Mesendoderm (in vitro differentiated cells): ENCODE measurements around the gene OSBPL10.
"Not testable (repeated sequence)": the region's sequence is repeated elsewhere in the genome, so short reads cannot be mapped to it uniquely, and the experiment has no call there.

Source experiments
- DNase-seq: peaks from one replicate; pipeline ENCODE4 v3.0.0; 2013
- H2AK5ac ChIP-seq: 2 replicates; pipeline ENCODE4 v1.6.1; 2013; ENCODE audit warnings: low read length, inconsistent platforms
- H2BK120ac ChIP-seq: 2 replicates; pipeline ENCODE4 v1.6.1; 2013; ENCODE audit warnings: low read depth, mild to moderate bottlenecking, low read length, moderate library complexity, mixed read lengths
- H2BK15ac ChIP-seq: replicated peaks from 2 replicates; pipeline ENCODE4 v1.6.1; 2013; ENCODE audit warnings: low read depth, mild to moderate bottlenecking, moderate library complexity
- H2BK5ac ChIP-seq: 2 replicates; pipeline ENCODE4 v1.6.1; 2013; ENCODE audit warnings: low read length, inconsistent platforms
- H3K18ac ChIP-seq: 2 replicates; pipeline ENCODE4 v1.6.1; 2013; ENCODE audit warnings: mild to moderate bottlenecking, low read length, mixed read lengths
- H3K23ac ChIP-seq: one replicate; pipeline ENCODE4 v1.6.1; 2013; ENCODE audit warnings: low read length
- H3K27ac ChIP-seq: 2 replicates; pipeline ENCODE4 v1.5.1; 2013; ENCODE audit warnings: low read depth, mild to moderate bottlenecking, inconsistent platforms, low read length, moderate library complexity
- H3K27me3 ChIP-seq: 2 replicates; pipeline ENCODE4 v1.6.1; 2013; ENCODE audit warnings: low read length, control low read depth, mild to moderate bottlenecking, inconsistent platforms; ENCODE audit not compliant: insufficient read depth, poor library complexity
- H3K36me3 ChIP-seq: 2 replicates; pipeline ENCODE4 v1.6.1; 2013; ENCODE audit warnings: low read length, inconsistent platforms; ENCODE audit not compliant: control insufficient read depth, insufficient read depth
- H3K4ac ChIP-seq: one replicate; pipeline ENCODE4 v1.6.1; 2013; ENCODE audit warnings: low read depth, mild to moderate bottlenecking, low read length, moderate library complexity
- H3K4me1 ChIP-seq: 2 replicates; pipeline ENCODE4 v1.6.1; 2013; ENCODE audit warnings: low read depth, low read length, inconsistent platforms; ENCODE audit not compliant: control insufficient read depth
- H3K4me2 ChIP-seq: 2 replicates; pipeline ENCODE4 v1.6.1; 2013; ENCODE audit warnings: low read length
- H3K4me3 ChIP-seq: 2 replicates; pipeline ENCODE4 v1.5.1; 2013; ENCODE audit warnings: mild to moderate bottlenecking, low read length
- H3K56ac ChIP-seq: one replicate; pipeline ENCODE4 v1.6.1; 2013; ENCODE audit warnings: low read length
- H3K79me1 ChIP-seq: 2 replicates; pipeline ENCODE4 v1.6.1; 2013; ENCODE audit warnings: low read length, inconsistent platforms
- H3K79me2 ChIP-seq: 2 replicates; pipeline ENCODE4 v1.6.1; 2013; ENCODE audit warnings: mild to moderate bottlenecking, low read length; ENCODE audit not compliant: control insufficient read depth, insufficient read depth
- H3K9ac ChIP-seq: 2 replicates; pipeline ENCODE4 v1.6.1; 2013; ENCODE audit warnings: low read length, inconsistent platforms
- H4K5ac ChIP-seq: one replicate; pipeline ENCODE4 v1.6.1; 2013; ENCODE audit warnings: low read length
- H4K8ac ChIP-seq: one replicate; pipeline ENCODE4 v1.6.1; 2013; ENCODE audit warnings: low read depth, mild to moderate bottlenecking, control low read depth, low read length, moderate library complexity
- WGBS: extraction: QIAGEN DNeasy Blood & Tissue Kit; methylation state at CpG from one replicate; pipeline ENCODE4 v1.1.7; 2013; ENCODE audit warnings: low lambda C conversion rate, missing lambda C conversion rate; ENCODE audit not compliant: insufficient coverage; ENCODE audit errors: extremely low coverage; 5-methylcytosine and 5-hydroxymethylcytosine counted together

The OSBPL10 gene

GRCh38 chr3:32018757-32019564, 37.9 kb upstream of the OSBPL10 start:
- no peak overlapping the region for H3K4me3 ChIP-seq
- H3K9ac ChIP-seq, result no peak overlapping the region
- no peak overlapping the region for H2AK5ac ChIP-seq
- no peaks in the 10 kb centered on the region for H3K36me3 ChIP-seq
- H2BK15ac ChIP-seq, result no peak overlapping the region
- H4K5ac ChIP-seq, result no peak overlapping the region
- peak; percentile 61 for DNase-seq
- H3K18ac ChIP-seq, result no peak overlapping the region
- no peak overlapping the region for H3K4me2 ChIP-seq
- H2BK120ac ChIP-seq, result no peak overlapping the region
- H3K4ac ChIP-seq, result no peak overlapping the region
- H4K8ac ChIP-seq, result no peak overlapping the region
- H3K79me2 ChIP-seq, result no peaks in the 10 kb centered on the region
- H3K27ac ChIP-seq, result no peak overlapping the region
- no peak overlapping the region for H3K23ac ChIP-seq
- no peak overlapping the region for H2BK5ac ChIP-seq
- WGBS, result 100% methylated on average over 1 of the region's 5 CpGs
- no peaks in the 10 kb centered on the region for H3K27me3 ChIP-seq
- no peak overlapping the region for H3K56ac ChIP-seq
- H3K4me1 ChIP-seq, result no peaks in the 10 kb centered on the region
- no peaks in the 10 kb centered on the region for H3K79me1 ChIP-seq

GRCh38 chr3:32017286-32017685, 36.2 kb upstream of the OSBPL10 start:
- WGBS, result no CpG with 5 or more reads among the region's 3 CpGs

DNA sequence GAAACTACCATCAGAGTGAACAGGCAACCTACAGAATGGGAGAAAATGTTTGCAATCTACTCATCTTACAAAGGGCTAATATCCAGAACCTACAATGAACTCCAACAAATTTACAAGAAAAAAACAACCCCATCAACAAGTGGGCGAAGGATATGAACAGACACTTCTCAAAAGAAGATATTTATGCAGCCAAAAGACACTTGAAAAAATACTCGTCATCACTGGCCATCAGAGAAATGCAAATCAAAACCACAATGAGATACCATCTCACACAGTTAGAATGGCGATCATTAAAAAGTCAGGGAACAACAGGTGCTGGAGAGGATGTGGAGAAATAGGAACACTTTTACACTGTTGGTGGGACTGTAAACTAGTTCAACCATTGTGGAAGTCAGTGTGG, 34.6 kb upstream of the OSBPL10 start:
- H3K27me3 ChIP-seq, H4K5ac ChIP-seq, H3K23ac ChIP-seq, DNase-seq, H3K4me3 ChIP-seq, H2BK120ac ChIP-seq, H3K56ac ChIP-seq, H3K4me1 ChIP-seq, H3K79me2 ChIP-seq, H4K8ac ChIP-seq, H3K27ac ChIP-seq, H3K36me3 ChIP-seq, H3K9ac ChIP-seq, H2AK5ac ChIP-seq, H3K79me1 ChIP-seq, H3K18ac ChIP-seq, H2BK15ac ChIP-seq, H3K4ac ChIP-seq, H3K4me2 ChIP-seq, H2BK5ac ChIP-seq: not testable (repeated sequence)
- no CpG with 5 or more reads among the region's 3 CpGs for WGBS

More at GRCh38 chr3:32017286-32017685, 36.2 kb upstream of the OSBPL10 start:
- H3K56ac ChIP-seq, result no peak overlapping the region
- no peak overlapping the region for H2BK15ac ChIP-seq
- H2BK120ac ChIP-seq, result no peak overlapping the region
- no peak for DNase-seq
- no peaks in the 10 kb centered on the region for H3K27me3 ChIP-seq
- H3K36me3 ChIP-seq, result no peaks in the 10 kb centered on the region
- H4K5ac ChIP-seq, result no peak overlapping the region
- no peak overlapping the region for H3K4ac ChIP-seq
- H3K23ac ChIP-seq, result no peak overlapping the region
- H3K79me2 ChIP-seq, result no peaks in the 10 kb centered on the region
- no peak overlapping the region for H3K18ac ChIP-seq
- H4K8ac ChIP-seq, result no peak overlapping the region
- no peak overlapping the region for H3K27ac ChIP-seq
- no peaks in the 10 kb centered on the region for H3K79me1 ChIP-seq
- no peaks in the 10 kb centered on the region for H3K4me1 ChIP-seq
- no peak overlapping the region for H3K9ac ChIP-seq
- no peak overlapping the region for H2BK5ac ChIP-seq
- no peak overlapping the region for H2AK5ac ChIP-seq
- H3K4me2 ChIP-seq, result no peak overlapping the region
- H3K4me3 ChIP-seq, result no peak overlapping the region

DNA sequence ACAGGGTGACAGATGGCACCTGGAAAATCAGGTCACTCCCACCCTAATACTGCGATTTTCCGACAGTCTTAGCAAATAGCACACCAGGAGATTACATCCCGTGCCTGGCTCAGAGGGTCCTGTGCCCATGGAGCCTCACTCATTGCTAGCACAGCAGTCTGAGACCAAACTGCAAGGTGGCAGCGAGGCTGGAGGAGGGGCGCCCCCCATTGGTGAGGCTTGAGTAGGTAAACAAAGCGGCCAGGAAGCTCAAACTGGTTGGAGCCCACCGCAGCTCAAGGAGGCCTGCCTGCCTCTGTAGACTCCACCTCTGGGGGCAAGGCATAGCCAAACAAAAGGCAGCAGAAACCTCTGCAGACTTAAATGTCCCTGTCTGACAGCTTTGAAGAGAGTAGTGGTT, 29.6 kb upstream of the OSBPL10 start:
- H3K36me3 ChIP-seq, H4K8ac ChIP-seq, H2AK5ac ChIP-seq, H3K4me3 ChIP-seq, H3K27ac ChIP-seq, H2BK5ac ChIP-seq, H2BK15ac ChIP-seq, H3K18ac ChIP-seq, H4K5ac ChIP-seq, H3K79me2 ChIP-seq, H3K23ac ChIP-seq, H2BK120ac ChIP-seq, H3K79me1 ChIP-seq, H3K4me2 ChIP-seq, H3K27me3 ChIP-seq, H3K56ac ChIP-seq, H3K9ac ChIP-seq, H3K4me1 ChIP-seq, DNase-seq, H3K4ac ChIP-seq: not testable (repeated sequence)
- no CpG with 5 or more reads among the region's 7 CpGs for whole genome bisulfite sequencing

GRCh38 chr3:32009957-32010356, 28.9 kb upstream of the OSBPL10 start:
- H3K4me3 ChIP-seq, result no peak overlapping the region
- no peak for DNase-seq
- H3K18ac ChIP-seq, result no peak overlapping the region
- WGBS, result no CpG with 5 or more reads among the region's 2 CpGs
- H3K4ac ChIP-seq, result no peak overlapping the region
- no peak overlapping the region for H2AK5ac ChIP-seq
- no peaks in the 10 kb centered on the region for H3K27me3 ChIP-seq
- H3K9ac ChIP-seq, result no peak overlapping the region
- H2BK15ac ChIP-seq, result no peak overlapping the region
- no peak overlapping the region for H2BK120ac ChIP-seq
- no peaks in the 10 kb centered on the region for H3K79me1 ChIP-seq
- H3K4me2 ChIP-seq, result no peak overlapping the region
- H3K79me2 ChIP-seq, result no peaks in the 10 kb centered on the region
- no peak overlapping the region for H4K5ac ChIP-seq
- H3K23ac ChIP-seq, result no peak overlapping the region
- H3K56ac ChIP-seq, result no peak overlapping the region
- H4K8ac ChIP-seq, result no peak overlapping the region
- no peaks in the 10 kb centered on the region for H3K4me1 ChIP-seq
- H3K36me3 ChIP-seq, result no peaks in the 10 kb centered on the region
- H2BK5ac ChIP-seq, result no peak overlapping the region
- H3K27ac ChIP-seq, result no peak overlapping the region

- no peak overlapping the region for H2BK120ac ChIP-seq
- no peak overlapping the region for H3K27ac ChIP-seq
- no peak overlapping the region for H3K23ac ChIP-seq
- DNase-seq, result no peak
- no CpG with 5 or more reads among the region's 2 CpGs for WGBS
- H3K4ac ChIP-seq, result no peak overlapping the region
- no peak overlapping the region for H2AK5ac ChIP-seq
- H4K8ac ChIP-seq, result no peak overlapping the region
- H3K4me2 ChIP-seq, result no peak overlapping the region
- H3K79me2 ChIP-seq, result no peaks in the 10 kb centered on the region
- H3K4me1 ChIP-seq, result no peaks in the 10 kb centered on the region
- H3K27me3 ChIP-seq, result no peaks in the 10 kb centered on the region
- no peaks in the 10 kb centered on the region for H3K36me3 ChIP-seq
- H2BK15ac ChIP-seq, result no peak overlapping the region
- no peak overlapping the region for H4K5ac ChIP-seq
- no peak overlapping the region for H3K4me3 ChIP-seq
- no peak overlapping the region for H3K56ac ChIP-seq
- H3K18ac ChIP-seq, result no peak overlapping the region
- no peak overlapping the region for H3K9ac ChIP-seq
- no peak overlapping the region for H2BK5ac ChIP-seq
- no peaks in the 10 kb centered on the region for H3K79me1 ChIP-seq
These were observed 28.0 kb upstream of the OSBPL10 start for GRCh38 chr3:32009101-32009500.
